Nephron (organoid): ENCODE measurements around the gene TMEM255A.
"Not testable (repeated sequence)": the region's sequence is repeated elsewhere in the genome, so short reads cannot be mapped to it uniquely, and the experiment has no call there.

Experiments used
- H3K27ac Mint-ChIP-seq, 3 experiments: 2 replicates each; pipeline ENCODE4 v1.8.0; 2020; ENCODE audit warnings: mixed read lengths in 3 of 3, mild to moderate bottlenecking in 2 of 3, moderate library complexity in 1 of 3
- H3K27me3 Mint-ChIP-seq: 2 replicates; pipeline ENCODE4 v1.8.0; 2021; ENCODE audit warnings: low read depth, mild to moderate bottlenecking, moderate library complexity, mixed read lengths
- H3K36me3 Mint-ChIP-seq: 2 replicates; pipeline ENCODE4 v1.8.0; 2020; ENCODE audit warnings: low read depth, mixed read lengths
- H3K4me1 Mint-ChIP-seq: 2 replicates; pipeline ENCODE4 v1.8.0; 2020; ENCODE audit warnings: mixed read lengths
- H3K4me3 Mint-ChIP-seq, 3 experiments: 2 replicates each; pipeline ENCODE4 v1.8.0; 2020; ENCODE audit warnings: mild to moderate bottlenecking in 3 of 3, mixed read lengths in 3 of 3, moderate library complexity in 2 of 3
- H3K9me3 Mint-ChIP-seq: 2 replicates; pipeline ENCODE4 v1.8.0; 2020; ENCODE audit warnings: mixed read lengths
- CTCF ChIP-seq, 3 experiments: fragments of 200-600 bp; sonication (generic); IDR thresholded peaks; one replicate each; pipeline ENCODE4 v1.5.0; 2021; ENCODE audit warnings: antibody characterized with exemption in 3 of 3; ENCODE audit not compliant: unreplicated experiment in 3 of 3

The TMEM255A gene

GRCh38 chrX:120310861-120311726 lies at the start of gene TMEM255A:
TMEM255A (minus strand) TSS chrX:120311461; CDS start chrX:120311309, 152 bp downstream.
- Mint-ChIP-seq H3K4me1 (peaks cover 12% of the 10 kb centered on the region), H3K27me3 (peaks cover 81% of the 10 kb centered on the region), H3K27ac (no peak within 1 kb of the TSS), H3K4me3 (peak within 1 kb of the TSS; percentile 78 to 85 (median 78)), H3K36me3 (no peaks in the 10 kb centered on the region), H3K9me3 (no peaks in the 10 kb centered on the region)
- no peak for TF ChIP-seq CTCF (IDR thresholded peaks at IDR 0.05; ENCODE audit: unreplicated experiment in 3 of 3)

- Mint-ChIP-seq H3K27ac (no peak overlapping the region), H3K27me3 (peaks cover 3% of the 10 kb centered on the region), H3K36me3 (no peaks in the 10 kb centered on the region), H3K4me3 (no peak overlapping the region), H3K9me3 (no peaks in the 10 kb centered on the region), H3K4me1 (peaks cover 32% of the 10 kb centered on the region)
- TF ChIP-seq CTCF (IDR thresholded peaks at IDR 0.05; ENCODE audit: unreplicated experiment in 3 of 3): no peak
Observed at GRCh38 chrX:120358737-120359456, 47.6 kb upstream of the TMEM255A start.

GRCh38 chrX:120357186-120357585 lies 45.9 kb upstream of the TMEM255A start:
- Mint-ChIP-seq H3K4me3 (no peak overlapping the region), H3K4me1 (peaks cover 32% of the 10 kb centered on the region), H3K9me3 (no peaks in the 10 kb centered on the region), H3K27ac (peak overlapping the region in 1 of 3 experiments; percentile 50), H3K27me3 (peaks cover 3% of the 10 kb centered on the region), H3K36me3 (no peaks in the 10 kb centered on the region)
- TF ChIP-seq CTCF (IDR thresholded peaks at IDR 0.05; ENCODE audit: unreplicated experiment in 3 of 3): no peak

GRCh38 chrX:120356084-120356483 lies 44.8 kb upstream of the TMEM255A start:
- no peaks in the 10 kb centered on the region for H3K27me3 Mint-ChIP-seq
- H3K9me3 Mint-ChIP-seq: no peaks in the 10 kb centered on the region
- peaks cover 28% of the 10 kb centered on the region for H3K4me1 Mint-ChIP-seq
- no peak overlapping the region for H3K27ac Mint-ChIP-seq
- TF ChIP-seq CTCF (IDR thresholded peaks at IDR 0.05; ENCODE audit: unreplicated experiment in 3 of 3): no peak
- no peaks in the 10 kb centered on the region for H3K36me3 Mint-ChIP-seq
- H3K4me3 Mint-ChIP-seq: no peak overlapping the region

DNA sequence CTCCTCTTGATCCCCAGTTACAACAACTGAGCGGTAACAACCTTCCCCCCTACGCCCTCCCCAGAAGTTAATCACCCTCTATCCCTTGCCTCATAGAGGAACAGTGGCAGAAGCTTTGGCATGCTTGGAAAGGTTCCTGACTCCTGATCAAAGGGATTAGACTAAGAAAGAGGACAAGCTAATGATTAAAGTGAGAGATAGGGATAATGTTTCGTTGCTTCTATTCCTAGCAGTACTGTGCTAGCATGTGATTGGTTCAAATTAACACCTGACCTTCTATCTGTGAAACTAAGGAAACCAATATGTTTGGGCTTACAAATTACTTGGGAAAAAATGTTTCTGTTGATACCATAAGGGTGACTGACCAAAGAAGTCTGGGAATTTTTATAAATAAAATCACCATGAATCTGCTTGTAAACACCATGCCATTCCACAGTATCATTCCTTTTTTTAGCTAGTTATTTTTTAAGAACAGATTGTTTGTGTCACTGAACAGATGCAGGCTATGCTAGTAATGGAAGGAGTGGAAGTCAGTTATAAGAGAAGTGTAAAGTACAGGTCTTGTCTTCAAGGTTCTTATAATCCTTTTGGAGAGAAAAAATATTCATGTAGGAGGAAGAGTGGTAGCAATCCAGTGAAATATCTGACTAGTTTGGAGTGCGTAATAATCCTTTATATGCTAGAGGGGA lies 39.3 kb upstream of the TMEM255A start:
- no peaks in the 10 kb centered on the region for H3K4me1 Mint-ChIP-seq
- H3K27me3 Mint-ChIP-seq: no peaks in the 10 kb centered on the region
- H3K27ac Mint-ChIP-seq: no peak overlapping the region
- no peaks in the 10 kb centered on the region for H3K36me3 Mint-ChIP-seq
- TF ChIP-seq CTCF (IDR thresholded peaks at IDR 0.05; ENCODE audit: unreplicated experiment in 3 of 3): no peak
- H3K4me3 Mint-ChIP-seq: no peak overlapping the region
- peaks cover 8% of the 10 kb centered on the region for H3K9me3 Mint-ChIP-seq

GRCh38 chrX:120344566-120344965 lies 33.3 kb upstream of the TMEM255A start:
- not testable (repeated sequence) for H3K27ac Mint-ChIP-seq, H3K36me3 Mint-ChIP-seq, H3K4me3 Mint-ChIP-seq, H3K4me1 Mint-ChIP-seq, H3K27me3 Mint-ChIP-seq
- H3K9me3 Mint-ChIP-seq: peaks cover 17% of the 10 kb centered on the region
